RWPE1 (cell line): ENCODE results near the gene LSM14B.

ENCODE experiments used
- CTCF ChIA-PET: fragments of 350-600 bp; sonication (Branson Sonifier 250); formaldehyde crosslinking; extraction: SDS; loops from one replicate; lab custom pipeline; 2021; lab: Yijun Ruan, JAX
- POLR2A ChIA-PET: fragments of 400-600 bp; formaldehyde crosslinking; extraction: SDS; loops from one replicate; lab custom pipeline; 2020; ENCODE audit warnings: antibody characterized with exemption; ENCODE audit not compliant: low non-redundant PET; lab: Yijun Ruan, JAX
- DNase-seq: peaks from one replicate; pipeline ENCODE4 v3.0.0; 2012; ENCODE audit warnings: low spot score
- H3K27ac ChIP-seq: fragments of 450-650 bp; 2 replicates; pipeline ENCODE4 v1.5.1; 2017
- TF ChIP-seq, protein P1 (sequence below): fragments of 450-650 bp; conservative IDR thresholded peaks from 2 replicates; pipeline ENCODE4 v1.5.1; 2017; ENCODE audit warnings: low read depth, mild to moderate bottlenecking

The LSM14B gene

DNA sequence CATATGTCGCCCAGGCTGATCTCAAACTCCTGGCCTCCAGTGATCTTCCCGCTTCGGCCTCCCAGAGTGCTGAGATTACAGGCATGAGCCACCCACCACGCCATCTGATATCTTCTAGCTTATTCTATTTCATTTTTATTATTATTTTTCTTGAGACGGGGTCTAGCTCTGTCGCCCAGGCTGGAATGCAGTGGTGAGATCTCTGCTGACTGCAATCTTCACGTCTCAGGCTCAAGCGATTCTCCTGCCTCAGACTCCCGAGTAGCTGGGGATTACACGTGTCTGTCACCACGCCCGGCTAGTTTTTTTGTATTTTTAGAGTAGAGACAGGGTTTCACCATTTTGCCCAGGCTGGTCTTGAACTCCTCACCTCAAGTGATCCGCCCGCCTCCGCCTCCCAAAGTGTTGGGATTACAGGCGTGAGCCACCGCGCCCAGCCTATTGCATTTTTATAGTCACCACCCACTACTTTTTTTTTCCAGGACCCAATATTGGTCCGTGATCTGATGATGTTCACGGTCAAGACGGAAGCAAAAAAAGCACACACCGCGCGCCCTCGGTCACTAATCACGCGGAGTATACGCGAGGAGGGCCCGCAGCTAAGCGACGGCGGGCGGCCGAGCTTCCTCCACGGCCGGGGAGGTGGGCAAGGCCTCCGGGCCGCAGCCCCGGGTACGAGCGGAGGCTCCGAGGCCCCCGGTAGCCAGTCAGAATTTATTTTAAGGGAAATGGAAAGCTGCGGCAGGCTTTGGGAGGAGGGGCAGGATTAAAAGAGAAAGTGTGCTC, 1.1 kb upstream of the LSM14B start:
- DNase-seq: no peak
- TF ChIP-seq, protein P1, sequence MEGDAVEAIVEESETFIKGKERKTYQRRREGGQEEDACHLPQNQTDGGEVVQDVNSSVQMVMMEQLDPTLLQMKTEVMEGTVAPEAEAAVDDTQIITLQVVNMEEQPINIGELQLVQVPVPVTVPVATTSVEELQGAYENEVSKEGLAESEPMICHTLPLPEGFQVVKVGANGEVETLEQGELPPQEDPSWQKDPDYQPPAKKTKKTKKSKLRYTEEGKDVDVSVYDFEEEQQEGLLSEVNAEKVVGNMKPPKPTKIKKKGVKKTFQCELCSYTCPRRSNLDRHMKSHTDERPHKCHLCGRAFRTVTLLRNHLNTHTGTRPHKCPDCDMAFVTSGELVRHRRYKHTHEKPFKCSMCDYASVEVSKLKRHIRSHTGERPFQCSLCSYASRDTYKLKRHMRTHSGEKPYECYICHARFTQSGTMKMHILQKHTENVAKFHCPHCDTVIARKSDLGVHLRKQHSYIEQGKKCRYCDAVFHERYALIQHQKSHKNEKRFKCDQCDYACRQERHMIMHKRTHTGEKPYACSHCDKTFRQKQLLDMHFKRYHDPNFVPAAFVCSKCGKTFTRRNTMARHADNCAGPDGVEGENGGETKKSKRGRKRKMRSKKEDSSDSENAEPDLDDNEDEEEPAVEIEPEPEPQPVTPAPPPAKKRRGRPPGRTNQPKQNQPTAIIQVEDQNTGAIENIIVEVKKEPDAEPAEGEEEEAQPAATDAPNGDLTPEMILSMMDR: no peak
- ChIA-PET CTCF (interaction anchor here (0.7 to 4.4 kb wide), 5 partner anchors 18 to 703 kb away, joined by 3 to 31 read pairs (median 3); no protein-coding TSS in a partner anchor), POLR2A (interaction anchor here (0.6 to 2.1 kb wide), 6 partner anchors 14 to 521 kb away, joined by 3 to 12 read pairs (median 3); partner anchors contain the start of gene TAF4)
- peak overlapping the region; percentile 98 for H3K27ac ChIP-seq

DNA sequence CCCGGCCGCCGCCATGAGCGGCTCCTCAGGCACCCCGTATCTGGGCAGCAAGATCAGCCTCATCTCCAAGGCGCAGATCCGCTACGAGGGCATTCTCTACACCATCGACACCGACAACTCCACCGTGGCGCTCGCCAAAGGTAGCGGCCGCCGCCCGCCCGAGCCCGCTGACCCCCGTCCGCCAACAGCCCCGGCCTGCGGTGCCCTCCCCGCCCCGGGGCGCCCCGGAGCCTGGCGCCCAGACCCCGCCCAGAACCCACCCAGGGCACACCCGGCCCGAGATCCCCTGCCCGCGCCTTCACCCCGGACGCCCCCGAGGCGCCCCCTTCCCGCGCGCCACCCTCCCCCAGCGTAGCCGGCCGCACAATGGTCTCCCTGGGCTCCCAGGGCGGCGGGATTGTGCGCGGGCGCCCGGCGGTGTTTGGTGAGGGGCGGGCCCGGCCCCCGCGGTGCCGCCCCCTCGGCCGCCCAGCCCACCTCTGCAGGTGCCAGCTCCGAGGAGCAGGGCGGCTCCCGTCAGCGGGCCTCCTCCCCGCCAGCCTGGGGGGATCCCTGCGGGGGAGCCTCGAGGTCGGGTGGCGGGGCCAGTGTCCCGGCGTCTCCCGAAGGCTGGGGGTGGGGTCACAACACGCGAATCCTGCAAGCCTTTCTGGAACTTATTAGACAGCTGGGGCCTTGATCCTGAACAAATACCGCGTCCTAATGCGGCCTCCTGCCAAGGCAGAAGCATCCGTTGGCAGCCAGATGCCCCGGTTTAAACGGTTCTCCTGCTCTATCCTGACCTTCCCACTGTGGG, 577 bp downstream of the LSM14B start:
- ChIA-PET CTCF (interaction anchor here (0.6 to 4.4 kb wide), 2 partner anchors 28 to 112 kb away, joined by 3 to 31 read pairs; no protein-coding TSS in a partner anchor), POLR2A (interaction anchor here (0.6 to 2.1 kb wide), 4 partner anchors 12 to 57 kb away, joined by 3 to 12 read pairs (median 4); partner anchors contain the start of gene TAF4)
- TF ChIP-seq, protein P1: no peak
- peak overlapping the region; percentile 98 for H3K27ac ChIP-seq
- peak; percentile 70 for DNase-seq

DNA sequence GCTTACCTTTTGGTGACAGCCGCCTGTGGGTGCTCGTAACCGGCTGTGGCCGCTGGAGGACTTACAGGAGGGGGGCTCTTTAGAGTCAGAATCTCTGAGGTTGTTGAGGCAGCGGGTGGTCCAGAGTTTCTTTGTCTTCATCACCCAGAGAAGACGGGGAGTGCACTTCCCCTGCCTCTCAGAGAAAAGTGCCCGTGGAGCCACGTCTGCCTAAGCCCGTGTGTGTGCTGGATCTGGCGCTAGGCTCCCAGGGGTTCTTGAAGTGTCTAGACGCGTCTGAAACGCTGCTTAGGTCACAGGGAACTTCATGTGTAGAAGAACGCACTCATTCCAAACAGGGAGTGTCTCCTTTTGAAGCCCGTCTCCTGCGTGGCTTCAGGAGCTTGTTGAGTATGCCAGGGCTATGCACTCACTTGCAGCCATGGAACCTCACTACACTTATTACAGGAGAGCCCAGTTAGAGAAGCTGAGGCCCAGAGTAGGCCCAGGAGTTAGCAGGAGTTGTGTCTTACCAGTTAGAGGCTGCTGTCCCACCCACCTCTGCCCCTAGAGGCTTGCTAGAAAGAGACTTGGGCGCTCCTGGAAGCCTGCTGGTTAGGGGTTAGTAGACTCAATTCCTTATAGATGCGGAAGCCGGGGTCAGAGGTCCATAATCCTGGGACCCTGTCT, 1.3 kb downstream of the LSM14B start:
- CTCF ChIA-PET: interaction anchor here (1.1 to 4.4 kb wide), 3 partner anchors 10 to 113 kb away, joined by 3 to 31 read pairs (median 9); no protein-coding TSS in a partner anchor
- DNase-seq: no peak
- peak overlapping the region; percentile 98 for H3K27ac ChIP-seq
- TF ChIP-seq, protein P1: no peak
- POLR2A ChIA-PET: interaction anchor here (0.8 kb wide), 1 partner anchor 15 kb away, joined by 3 read pairs; no protein-coding TSS in a partner anchor

DNA sequence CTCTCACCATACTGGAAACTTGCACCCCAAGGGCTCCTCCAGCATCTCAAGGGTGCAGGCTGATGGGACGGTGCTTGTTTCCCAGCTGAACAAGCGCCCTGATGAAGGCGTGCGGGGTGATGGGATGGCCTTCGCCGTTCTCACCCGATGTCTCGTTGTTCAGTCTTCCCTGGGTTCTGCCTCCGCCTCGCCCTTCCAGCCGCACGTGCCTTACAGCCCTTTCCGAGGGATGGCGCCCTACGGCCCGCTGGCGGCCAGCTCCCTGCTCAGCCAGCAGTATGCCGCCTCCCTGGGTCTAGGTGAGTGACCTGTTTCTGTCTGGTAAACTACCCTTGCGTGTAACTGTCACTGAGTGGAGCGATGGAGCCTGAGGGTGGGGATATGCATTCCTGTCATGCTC, 3.9 kb downstream of the LSM14B start:
- ChIA-PET POLR2A (interaction anchor here (1.0 kb wide), 2 partner anchors 10 to 60 kb away, joined by 3 to 4 read pairs; no protein-coding TSS in a partner anchor), CTCF (interaction anchor here (0.6 to 1.8 kb wide), 3 partner anchors 10 to 115 kb away, joined by 4 to 9 read pairs (median 5); no protein-coding TSS in a partner anchor)
- no peak overlapping the region; the same call in 1 of the 2 replicates for H3K27ac ChIP-seq
- TF ChIP-seq, protein P1: no peak
- no peak for DNase-seq

DNA sequence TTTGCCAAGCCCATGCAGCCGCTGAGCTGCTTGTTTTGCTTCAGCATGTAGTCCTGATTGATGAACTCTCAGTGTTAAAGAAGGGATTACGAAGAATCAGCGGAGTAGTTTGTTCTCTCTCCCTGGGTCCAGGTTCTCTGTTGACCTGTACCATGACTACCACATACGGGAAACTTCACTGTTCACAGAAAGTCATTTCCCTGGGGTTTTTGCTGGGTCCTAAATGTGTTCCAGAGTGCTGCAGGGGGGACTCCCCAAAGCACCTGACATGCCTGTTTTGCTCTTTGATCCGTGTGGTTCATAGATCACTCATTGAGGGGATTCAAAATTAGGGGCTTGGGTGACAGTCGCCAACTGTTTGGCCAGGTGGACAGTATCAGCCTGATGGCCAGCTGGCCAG, 5.5 kb downstream of the LSM14B start:
- TF ChIP-seq, protein P1: no peak
- no peak for DNase-seq
- CTCF ChIA-PET: interaction anchor here (0.5 to 2.0 kb wide), 4 partner anchors 8 to 93 kb away, joined by 3 to 10 read pairs (median 3); no protein-coding TSS in a partner anchor
- POLR2A ChIA-PET: no interaction called here
- H3K27ac ChIP-seq: no peak overlapping the region
